Measurements from ENCODE around the gene MPO.

DNA sequence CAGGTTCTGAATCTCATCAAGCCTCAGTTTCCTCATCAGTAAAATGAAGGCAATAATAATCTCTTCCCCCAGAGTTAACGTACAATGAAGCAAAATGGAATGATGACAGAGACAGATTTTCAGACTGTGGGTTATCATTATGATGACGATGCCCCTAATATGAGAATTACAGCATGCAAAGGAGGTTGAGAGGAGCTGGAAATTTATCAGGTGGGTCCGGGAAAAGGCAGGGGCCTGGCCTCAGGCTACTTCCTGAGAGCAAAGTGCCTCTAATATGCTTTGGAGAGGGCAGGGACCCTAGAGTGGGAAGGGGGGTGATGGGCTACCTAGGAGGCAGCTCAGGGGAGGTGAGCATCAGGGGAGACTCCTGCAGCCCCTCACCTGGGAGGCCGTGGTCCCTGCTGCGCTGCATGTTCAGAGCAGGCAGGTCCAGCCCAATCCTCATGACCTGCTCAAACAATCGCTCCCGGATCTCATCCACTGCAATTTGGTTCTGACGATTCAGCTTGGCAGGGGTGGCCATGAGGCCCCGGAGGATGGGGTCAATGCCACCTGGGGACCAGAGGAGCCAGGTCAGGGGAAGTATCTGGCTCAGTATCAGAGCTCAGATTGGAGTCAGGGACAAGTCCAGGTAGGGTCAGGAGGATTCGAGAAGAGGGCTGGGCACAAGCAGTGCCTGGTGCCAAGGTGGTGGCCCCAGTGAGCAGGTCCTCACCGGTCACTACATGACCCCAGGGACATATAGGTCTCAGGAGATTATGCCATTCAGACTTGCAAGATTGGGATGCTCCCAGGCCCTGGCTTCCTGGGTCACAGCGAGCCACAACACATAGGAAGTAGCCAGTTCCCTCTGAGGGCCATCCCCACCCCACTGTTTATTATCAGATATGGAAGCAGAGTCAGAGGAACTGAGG, 8.1 kb downstream of the MPO start:
- TF ChIP-seq, protein P1, sequence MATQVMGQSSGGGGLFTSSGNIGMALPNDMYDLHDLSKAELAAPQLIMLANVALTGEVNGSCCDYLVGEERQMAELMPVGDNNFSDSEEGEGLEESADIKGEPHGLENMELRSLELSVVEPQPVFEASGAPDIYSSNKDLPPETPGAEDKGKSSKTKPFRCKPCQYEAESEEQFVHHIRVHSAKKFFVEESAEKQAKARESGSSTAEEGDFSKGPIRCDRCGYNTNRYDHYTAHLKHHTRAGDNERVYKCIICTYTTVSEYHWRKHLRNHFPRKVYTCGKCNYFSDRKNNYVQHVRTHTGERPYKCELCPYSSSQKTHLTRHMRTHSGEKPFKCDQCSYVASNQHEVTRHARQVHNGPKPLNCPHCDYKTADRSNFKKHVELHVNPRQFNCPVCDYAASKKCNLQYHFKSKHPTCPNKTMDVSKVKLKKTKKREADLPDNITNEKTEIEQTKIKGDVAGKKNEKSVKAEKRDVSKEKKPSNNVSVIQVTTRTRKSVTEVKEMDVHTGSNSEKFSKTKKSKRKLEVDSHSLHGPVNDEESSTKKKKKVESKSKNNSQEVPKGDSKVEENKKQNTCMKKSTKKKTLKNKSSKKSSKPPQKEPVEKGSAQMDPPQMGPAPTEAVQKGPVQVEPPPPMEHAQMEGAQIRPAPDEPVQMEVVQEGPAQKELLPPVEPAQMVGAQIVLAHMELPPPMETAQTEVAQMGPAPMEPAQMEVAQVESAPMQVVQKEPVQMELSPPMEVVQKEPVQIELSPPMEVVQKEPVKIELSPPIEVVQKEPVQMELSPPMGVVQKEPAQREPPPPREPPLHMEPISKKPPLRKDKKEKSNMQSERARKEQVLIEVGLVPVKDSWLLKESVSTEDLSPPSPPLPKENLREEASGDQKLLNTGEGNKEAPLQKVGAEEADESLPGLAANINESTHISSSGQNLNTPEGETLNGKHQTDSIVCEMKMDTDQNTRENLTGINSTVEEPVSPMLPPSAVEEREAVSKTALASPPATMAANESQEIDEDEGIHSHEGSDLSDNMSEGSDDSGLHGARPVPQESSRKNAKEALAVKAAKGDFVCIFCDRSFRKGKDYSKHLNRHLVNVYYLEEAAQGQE (IDR thresholded peaks at IDR 0.05; ENCODE audit: borderline replicate concordance): no peak
- TF ChIP-seq, protein P1 (CRISPR knock-in tag; IDR thresholded peaks at IDR 0.05; ENCODE audit: low read depth): no peak
- TF ChIP-seq, protein P2, sequence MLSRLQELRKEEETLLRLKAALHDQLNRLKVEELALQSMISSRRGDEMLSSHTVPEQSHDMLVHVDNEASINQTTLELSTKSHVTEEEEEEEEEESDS (CRISPR knock-in tag; IDR thresholded peaks at IDR 0.05): no peak
- TF ChIP-seq NONO (IDR thresholded peaks at IDR 0.05; ENCODE audit: low read depth in 2 of 2, low read length in 1 of 2) (no peak), TCF7L2 (IDR thresholded peaks at IDR 0.05; ENCODE audit: low read depth, low read length) (no peak), SIRT6 (IDR thresholded peaks at IDR 0.05; ENCODE audit: low read depth, low read length) (no peak), SPI1 (IDR thresholded peaks at IDR 0.05; ENCODE audit: borderline replicate concordance, low read depth, low read length) (no peak), ZNF146 (CRISPR knock-in tag; IDR thresholded peaks at IDR 0.05; ENCODE audit: unreplicated experiment) (no peak), CTCF (IDR thresholded peaks at IDR 0.05 in 2 of 3, conservative IDR thresholded peaks at IDR 0.05 in 1 of 3; ENCODE audit: insufficient read depth in 2 of 3, low read depth in 1 of 3, low read length in 3 of 3) (no peak)
- TF ChIP-seq, protein P3, sequence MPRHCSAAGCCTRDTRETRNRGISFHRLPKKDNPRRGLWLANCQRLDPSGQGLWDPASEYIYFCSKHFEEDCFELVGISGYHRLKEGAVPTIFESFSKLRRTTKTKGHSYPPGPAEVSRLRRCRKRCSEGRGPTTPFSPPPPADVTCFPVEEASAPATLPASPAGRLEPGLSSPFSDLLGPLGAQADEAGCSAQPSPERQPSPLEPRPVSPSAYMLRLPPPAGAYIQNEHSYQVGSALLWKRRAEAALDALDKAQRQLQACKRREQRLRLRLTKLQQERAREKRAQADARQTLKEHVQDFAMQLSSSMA (CRISPR knock-in tag; IDR thresholded peaks at IDR 0.05): no peak
